Type B pancreatic cell (in vitro differentiated cells): ENCODE results near the gene PLPPR5. TPM values are rescaled to one million over a fixed set of nuclear protein-coding genes. Genes with fewer than 3 reads are reported as not detected.

Source experiments
- DNase-seq: peaks from one replicate; pipeline ENCODE4 v3.0.0; 2021; ENCODE audit warnings: mixed read lengths; ENCODE audit not compliant: unreplicated experiment; ENCODE audit errors: extremely low spot score
- H3K27ac Mint-ChIP-seq: 2 replicates; pipeline ENCODE4 v1.8.0; 2021; ENCODE audit warnings: mild to moderate bottlenecking, mixed read lengths
- H3K27me3 Mint-ChIP-seq: 2 replicates; pipeline ENCODE4 v1.8.0; 2021; ENCODE audit warnings: mixed read lengths
- H3K36me3 Mint-ChIP-seq: 2 replicates; pipeline ENCODE4 v1.8.0; 2021; ENCODE audit warnings: mixed read lengths
- H3K4me1 Mint-ChIP-seq: one replicate; pipeline ENCODE4 v1.8.0; 2021; ENCODE audit warnings: mixed read lengths; ENCODE audit not compliant: unreplicated experiment
- H3K4me3 Mint-ChIP-seq: 2 replicates; pipeline ENCODE4 v1.8.0; 2021; ENCODE audit warnings: mild to moderate bottlenecking, mixed read lengths
- H3K9me3 Mint-ChIP-seq: 2 replicates; pipeline ENCODE4 v1.8.0; 2021; ENCODE audit warnings: mixed read lengths
- total RNA-seq: library from RNA; stranded (reverse); gene quantifications from 2 replicates; pipeline ENCODE4 v1.2.1, GENCODE V29; 2021; ENCODE audit warnings: low replicate concordance
- TF ChIP-seq, protein P1 (sequence below): fragments of 200-600 bp; sonication (generic); conservative IDR thresholded peaks from 2 replicates; pipeline ENCODE4 v1.5.0; 2021; ENCODE audit warnings: antibody characterized with exemption, mild to moderate bottlenecking

PLPPR5 gene
- total RNA-seq, 1 donor from 2014 or later, result 5.9 TPM

DNA sequence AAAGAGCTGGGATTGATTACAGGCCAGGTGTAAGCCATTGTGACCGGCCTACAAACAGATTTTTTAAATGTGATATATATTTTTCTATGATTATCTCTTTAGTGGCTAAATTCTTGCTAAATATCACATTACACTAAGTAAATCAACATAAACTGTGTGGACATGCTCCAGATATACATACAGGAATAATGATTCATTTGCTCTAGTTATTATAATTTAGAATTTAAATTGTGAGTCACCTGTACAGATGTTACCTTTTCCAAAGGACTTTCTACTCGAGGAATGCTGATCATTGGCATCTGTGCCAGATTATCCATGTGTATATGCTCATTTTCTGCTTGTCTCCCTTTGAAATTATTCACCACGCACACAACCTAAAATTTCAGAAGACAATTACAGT lies 90.1 kb downstream of the PLPPR5 start:
- H3K4me1 Mint-ChIP-seq, result no peaks in the 10 kb centered on the region

DNA sequence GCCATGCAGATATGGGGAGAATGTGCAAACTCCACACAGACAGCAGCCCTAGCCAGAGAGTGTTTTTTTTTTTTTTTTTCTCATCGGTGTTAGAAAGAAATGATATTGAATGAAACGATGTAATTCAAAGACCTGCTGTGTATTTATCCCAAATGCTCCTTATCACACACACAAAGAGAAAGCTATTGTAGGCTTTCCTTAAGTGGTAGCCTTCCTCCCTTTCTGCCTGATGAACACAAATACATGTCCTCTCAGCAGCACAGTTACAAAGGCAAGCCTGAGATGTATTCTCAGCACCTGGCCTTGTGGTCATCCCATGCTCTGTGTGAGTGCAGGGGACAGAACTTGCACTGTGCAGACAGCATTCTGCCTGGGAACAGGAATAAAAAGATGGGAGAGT lies 93.8 kb downstream of the PLPPR5 start:
- no peaks in the 10 kb centered on the region for H3K9me3 Mint-ChIP-seq
- TF ChIP-seq, protein P1, sequence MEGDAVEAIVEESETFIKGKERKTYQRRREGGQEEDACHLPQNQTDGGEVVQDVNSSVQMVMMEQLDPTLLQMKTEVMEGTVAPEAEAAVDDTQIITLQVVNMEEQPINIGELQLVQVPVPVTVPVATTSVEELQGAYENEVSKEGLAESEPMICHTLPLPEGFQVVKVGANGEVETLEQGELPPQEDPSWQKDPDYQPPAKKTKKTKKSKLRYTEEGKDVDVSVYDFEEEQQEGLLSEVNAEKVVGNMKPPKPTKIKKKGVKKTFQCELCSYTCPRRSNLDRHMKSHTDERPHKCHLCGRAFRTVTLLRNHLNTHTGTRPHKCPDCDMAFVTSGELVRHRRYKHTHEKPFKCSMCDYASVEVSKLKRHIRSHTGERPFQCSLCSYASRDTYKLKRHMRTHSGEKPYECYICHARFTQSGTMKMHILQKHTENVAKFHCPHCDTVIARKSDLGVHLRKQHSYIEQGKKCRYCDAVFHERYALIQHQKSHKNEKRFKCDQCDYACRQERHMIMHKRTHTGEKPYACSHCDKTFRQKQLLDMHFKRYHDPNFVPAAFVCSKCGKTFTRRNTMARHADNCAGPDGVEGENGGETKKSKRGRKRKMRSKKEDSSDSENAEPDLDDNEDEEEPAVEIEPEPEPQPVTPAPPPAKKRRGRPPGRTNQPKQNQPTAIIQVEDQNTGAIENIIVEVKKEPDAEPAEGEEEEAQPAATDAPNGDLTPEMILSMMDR, result no peak
- no peak for DNase-seq
- no peak overlapping the region for H3K27ac Mint-ChIP-seq
- H3K36me3 Mint-ChIP-seq, result no peaks in the 10 kb centered on the region
- no peak overlapping the region for H3K4me3 Mint-ChIP-seq
- no peaks in the 10 kb centered on the region for H3K4me1 Mint-ChIP-seq
- H3K27me3 Mint-ChIP-seq, result no peaks in the 10 kb centered on the region

More for the DNA sequence above, 90.1 kb downstream of the PLPPR5 start:
- Mint-ChIP-seq H3K9me3 (no peaks in the 10 kb centered on the region), H3K36me3 (no peaks in the 10 kb centered on the region), H3K4me3 (no peak overlapping the region), H3K27me3 (no peaks in the 10 kb centered on the region), H3K27ac (no peak overlapping the region)
- TF ChIP-seq, protein P1, result no peak
- no peak for DNase-seq

DNA sequence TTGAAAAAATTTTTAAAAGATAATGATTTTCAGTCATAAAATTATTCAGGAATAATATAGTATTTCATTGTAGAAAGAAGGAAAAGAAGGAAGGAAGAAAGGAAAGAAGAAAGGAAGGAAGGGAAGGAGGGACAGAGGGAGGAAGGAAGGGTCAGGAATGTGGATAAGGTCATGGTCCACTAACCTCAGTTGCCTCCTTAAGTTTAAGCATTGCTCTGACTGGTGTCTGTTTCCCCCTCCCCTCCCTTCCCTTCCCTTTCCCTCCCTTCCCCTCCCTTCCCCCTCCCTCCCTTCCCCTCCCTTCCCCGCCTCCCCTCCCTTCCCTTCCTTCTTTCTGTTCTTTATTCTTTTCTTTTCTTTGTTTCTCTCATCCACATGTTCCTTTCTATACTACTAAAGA lies 95.7 kb downstream of the PLPPR5 start:
- Mint-ChIP-seq H3K4me3 (no peak overlapping the region), H3K9me3 (no peaks in the 10 kb centered on the region), H3K36me3 (no peaks in the 10 kb centered on the region), H3K4me1 (no peaks in the 10 kb centered on the region), H3K27ac (no peak overlapping the region), H3K27me3 (no peaks in the 10 kb centered on the region)
- TF ChIP-seq, protein P1, result no peak
- no peak for DNase-seq

DNA sequence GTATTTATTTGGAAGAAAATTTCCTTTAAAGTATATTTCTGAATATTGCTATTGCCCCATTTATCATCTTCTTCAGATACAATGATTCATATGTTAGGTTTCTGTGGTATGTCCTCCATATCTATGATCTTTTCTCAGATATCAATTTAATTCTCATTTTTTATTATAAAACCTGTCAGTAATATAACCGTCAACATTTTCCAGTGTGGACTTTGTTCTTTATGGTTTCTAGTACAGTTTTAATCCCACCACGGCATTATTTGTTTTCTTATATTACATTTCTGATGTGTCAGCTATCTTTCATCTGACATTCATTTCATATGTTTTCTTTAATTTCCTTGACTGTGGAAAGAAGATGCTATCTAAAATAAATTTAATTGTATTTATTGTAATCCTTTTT lies 97.9 kb downstream of the PLPPR5 start:
- no peak overlapping the region for H3K4me3 Mint-ChIP-seq
- no peaks in the 10 kb centered on the region for H3K36me3 Mint-ChIP-seq
- no peak for DNase-seq
- TF ChIP-seq, protein P1, result no peak
- H3K27me3 Mint-ChIP-seq, result no peaks in the 10 kb centered on the region
- no peak overlapping the region for H3K27ac Mint-ChIP-seq
- H3K9me3 Mint-ChIP-seq, result no peaks in the 10 kb centered on the region
- no peaks in the 10 kb centered on the region for H3K4me1 Mint-ChIP-seq

DNA sequence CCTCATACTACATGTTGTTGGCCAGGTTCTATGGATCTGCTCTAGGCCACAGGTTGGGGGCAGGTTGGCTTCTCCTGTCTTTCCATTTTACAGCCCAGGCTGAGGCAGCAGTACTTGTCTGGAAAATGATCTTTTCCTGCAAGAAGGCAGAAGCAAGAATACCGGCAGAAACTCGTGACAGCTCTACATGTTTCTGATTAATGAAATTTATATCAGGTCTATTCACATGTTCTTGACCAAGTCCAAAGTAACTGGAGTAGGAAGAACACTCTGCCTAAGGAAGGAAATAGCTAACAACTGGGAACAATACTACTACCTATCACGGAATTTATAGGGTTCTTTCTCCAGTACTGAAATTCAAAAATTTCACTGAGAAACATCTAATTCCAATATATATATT lies 98.3 kb downstream of the PLPPR5 start:
- H3K36me3 Mint-ChIP-seq, result no peaks in the 10 kb centered on the region
- H3K27ac Mint-ChIP-seq, result no peak overlapping the region
- H3K27me3 Mint-ChIP-seq, result no peaks in the 10 kb centered on the region
- H3K4me1 Mint-ChIP-seq, result no peaks in the 10 kb centered on the region
- DNase-seq, result no peak
- TF ChIP-seq, protein P1, result no peak
- no peaks in the 10 kb centered on the region for H3K9me3 Mint-ChIP-seq
- no peak overlapping the region for H3K4me3 Mint-ChIP-seq

DNA sequence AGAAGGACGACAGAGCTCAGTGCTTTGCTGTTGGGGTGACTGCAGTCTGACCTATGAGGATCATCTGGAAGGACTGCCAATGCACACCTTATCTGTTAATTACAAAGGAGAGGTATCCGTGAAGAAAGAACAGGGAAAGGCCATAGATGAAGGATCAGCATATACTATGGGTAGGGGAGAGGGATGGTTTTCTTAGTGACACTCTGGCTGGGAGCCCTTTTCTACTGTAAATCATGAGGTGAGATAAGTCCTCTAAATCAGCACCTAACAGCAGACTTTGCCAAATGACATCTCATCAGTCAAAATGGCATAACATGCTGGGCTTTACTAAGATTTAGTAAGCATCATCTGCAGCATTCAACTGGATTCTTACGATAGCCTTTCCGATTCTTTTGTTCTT lies 100.0 kb downstream of the PLPPR5 start:
- Mint-ChIP-seq H3K27me3 (no peaks in the 10 kb centered on the region), H3K4me1 (no peaks in the 10 kb centered on the region), H3K36me3 (no peaks in the 10 kb centered on the region), H3K27ac (no peak overlapping the region), H3K4me3 (no peak overlapping the region), H3K9me3 (no peaks in the 10 kb centered on the region)
- no peak for DNase-seq
- TF ChIP-seq, protein P1, result no peak
